GM12878 (cell line): ENCODE measurements around the gene STX1B. TPM values are rescaled to one million over a fixed set of nuclear protein-coding genes. Genes with fewer than 3 reads are reported as not detected.

Experiments
- ATF3 ChIP-seq: IDR thresholded peaks from 2 replicates; pipeline ENCODE4 v1.6.1; 2011; ENCODE audit warnings: low read depth, mild to moderate bottlenecking, low read length, moderate library complexity, borderline replicate concordance; ENCODE audit errors: extremely low read depth
- EED ChIP-seq: sonication (generic); IDR thresholded peaks from 2 replicates; pipeline ENCODE4 v1.6.1; 2016; ENCODE audit warnings: antibody characterized with exemption, low read depth
- IKZF2 ChIP-seq, 2 experiments: fragments of 450-650 bp; IDR thresholded peaks; 2 replicates each; pipeline ENCODE4 v1.6.1; 2017; ENCODE audit warnings: mild to moderate bottlenecking in 2 of 2, moderate library complexity in 2 of 2
- NR2C1 ChIP-seq: fragments of 450-650 bp; IDR thresholded peaks from 2 replicates; pipeline ENCODE4 v1.6.1; 2017; ENCODE audit warnings: antibody characterized with exemption, mild to moderate bottlenecking, moderate library complexity
- POLR2AphosphoS5 ChIP-seq: IDR thresholded peaks from 2 replicates; pipeline ENCODE4 v1.6.1; 2011; ENCODE audit warnings: mild to moderate bottlenecking, low read length, inconsistent platforms
- RUNX3 ChIP-seq: IDR thresholded peaks from 2 replicates; pipeline ENCODE4 v1.6.1; 2012; ENCODE audit warnings: low read length, inconsistent platforms
- SMC3 ChIP-seq: IDR thresholded peaks from 2 replicates; pipeline ENCODE4 v1.6.1; 2011; ENCODE audit warnings: low read length, improper control_type of control experiment, borderline replicate concordance
- YBX1 ChIP-seq: fragments of 450-650 bp; IDR thresholded peaks from 2 replicates; pipeline ENCODE4 v1.6.1; 2016; ENCODE audit warnings: antibody characterized with exemption
- YY1 ChIP-seq: IDR thresholded peaks from 2 replicates; pipeline ENCODE4 v1.6.1; 2011; ENCODE audit warnings: low read depth, mild to moderate bottlenecking, low read length
- ZNF592 ChIP-seq: fragments of 450-650 bp; IDR thresholded peaks from 2 replicates; pipeline ENCODE4 v1.6.1; 2017; ENCODE audit warnings: mild to moderate bottlenecking, moderate library complexity
- polyA plus RNA-seq, 11 experiments: library from polyadenylated mRNA; depleted of rRNA in 4 of 11; unstranded in 6 of 11; stranded (reverse) in 5 of 11; fragments of >200 nt; fragmentation: Nextera tagmentation in 4 of 11; fragmentation: Illumina TruSeq in 1 of 11; extraction: Ambion mirVana in 4 of 11; extraction: Trizol in 1 of 11; gene quantifications; 1 replicate in 1 of 11; 2 replicates in 10 of 11; pipeline versions ENCODE4 v1.2.1 to v1.2.3, GENCODE V29; 2011 to 2016; ENCODE audit warnings: inconsistent platforms in 2 of 11, missing spikeins in 2 of 11, low read depth in 1 of 11
- total RNA-seq, 4 experiments: library from RNA; depleted of rRNA in 3 of 4; stranded (reverse); fragments of >200 nt in 3 of 4; fragmentation: Illumina TruSeq in 1 of 4; extraction: Trizol in 1 of 4; gene quantifications; 2 replicates each; pipeline versions ENCODE4 v1.2.1 to v1.2.3, GENCODE V29; 2013 to 2021
- TF ChIP-seq, protein P1 (sequence below): fragments of 450-650 bp; IDR thresholded peaks from 2 replicates; pipeline ENCODE4 v1.6.1; 2018; ENCODE audit warnings: borderline replicate concordance, mild to moderate bottlenecking; ENCODE audit not compliant: partially characterized antibody

STX1B gene
- total and polyA plus RNA-seq, 10 of the 15 experiments (the other 5 are each of a cell fraction or from before 2014, with no cell fraction given) = 0.22 to 2.5 (median 1.1) TPM

- TF ChIP-seq, protein P1, sequence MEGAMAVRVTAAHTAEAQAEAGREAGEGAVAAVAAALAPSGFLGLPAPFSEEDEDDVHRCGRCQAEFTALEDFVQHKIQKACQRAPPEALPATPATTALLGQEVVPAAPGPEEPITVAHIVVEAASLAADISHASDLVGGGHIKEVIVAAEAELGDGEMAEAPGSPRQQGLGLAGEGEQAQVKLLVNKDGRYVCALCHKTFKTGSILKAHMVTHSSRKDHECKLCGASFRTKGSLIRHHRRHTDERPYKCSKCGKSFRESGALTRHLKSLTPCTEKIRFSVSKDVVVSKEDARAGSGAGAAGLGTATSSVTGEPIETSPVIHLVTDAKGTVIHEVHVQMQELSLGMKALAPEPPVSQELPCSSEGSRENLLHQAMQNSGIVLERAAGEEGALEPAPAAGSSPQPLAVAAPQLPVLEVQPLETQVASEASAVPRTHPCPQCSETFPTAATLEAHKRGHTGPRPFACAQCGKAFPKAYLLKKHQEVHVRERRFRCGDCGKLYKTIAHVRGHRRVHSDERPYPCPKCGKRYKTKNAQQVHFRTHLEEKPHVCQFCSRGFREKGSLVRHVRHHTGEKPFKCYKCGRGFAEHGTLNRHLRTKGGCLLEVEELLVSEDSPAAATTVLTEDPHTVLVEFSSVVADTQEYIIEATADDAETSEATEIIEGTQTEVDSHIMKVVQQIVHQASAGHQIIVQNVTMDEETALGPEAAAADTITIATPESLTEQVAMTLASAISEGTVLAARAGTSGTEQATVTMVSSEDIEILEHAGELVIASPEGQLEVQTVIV = no peak
- 0 out of 2 replicates have a peak, but pooled peaks have one; percentile 58 for TF ChIP-seq ZNF592
- TF ChIP-seq SMC3 = peak; percentile 94
- peak; percentile 63 for TF ChIP-seq RUNX3
- TF ChIP-seq POLR2AphosphoS5 = peak; percentile 35; the same call in 1 of the 2 replicates
- no peak for TF ChIP-seq ATF3
- 0 out of 2 replicates have a peak, but pooled peaks have one; percentile 42 for TF ChIP-seq EED
- TF ChIP-seq YY1 = peak; percentile 76; the same call in 1 of the 2 replicates
- TF ChIP-seq YBX1 = no peak
- TF ChIP-seq IKZF2 (IDR thresholded peaks at IDR 0.05) = peak; percentile 24 to 38; a peak in 2 of 4 replicates
- no peak for TF ChIP-seq NR2C1
Measured at GRCh38 chr16:30984669-30985400, 25.6 kb downstream of the STX1B start, which contains the start of gene HSD3B7 (continued).
